Stimulated activated CD4-positive, alpha-beta T cell treated with anti-CD3 and anti-CD28 coated beads, Interleukin-12 subunit alpha, Interleukin-12 subunit beta, amount 100 ng/mL, for 4 hours (primary cell): ENCODE results near the gene OGT.
"Not testable (repeated sequence)": the region's sequence is repeated elsewhere in the genome, so short reads cannot be mapped to it uniquely, and the experiment has no call there.

ENCODE experiments used
- DNase-seq: peaks from one replicate; pipeline ENCODE4 v3.0.0-alpha.2; 2020

Gene OGT

DNA sequence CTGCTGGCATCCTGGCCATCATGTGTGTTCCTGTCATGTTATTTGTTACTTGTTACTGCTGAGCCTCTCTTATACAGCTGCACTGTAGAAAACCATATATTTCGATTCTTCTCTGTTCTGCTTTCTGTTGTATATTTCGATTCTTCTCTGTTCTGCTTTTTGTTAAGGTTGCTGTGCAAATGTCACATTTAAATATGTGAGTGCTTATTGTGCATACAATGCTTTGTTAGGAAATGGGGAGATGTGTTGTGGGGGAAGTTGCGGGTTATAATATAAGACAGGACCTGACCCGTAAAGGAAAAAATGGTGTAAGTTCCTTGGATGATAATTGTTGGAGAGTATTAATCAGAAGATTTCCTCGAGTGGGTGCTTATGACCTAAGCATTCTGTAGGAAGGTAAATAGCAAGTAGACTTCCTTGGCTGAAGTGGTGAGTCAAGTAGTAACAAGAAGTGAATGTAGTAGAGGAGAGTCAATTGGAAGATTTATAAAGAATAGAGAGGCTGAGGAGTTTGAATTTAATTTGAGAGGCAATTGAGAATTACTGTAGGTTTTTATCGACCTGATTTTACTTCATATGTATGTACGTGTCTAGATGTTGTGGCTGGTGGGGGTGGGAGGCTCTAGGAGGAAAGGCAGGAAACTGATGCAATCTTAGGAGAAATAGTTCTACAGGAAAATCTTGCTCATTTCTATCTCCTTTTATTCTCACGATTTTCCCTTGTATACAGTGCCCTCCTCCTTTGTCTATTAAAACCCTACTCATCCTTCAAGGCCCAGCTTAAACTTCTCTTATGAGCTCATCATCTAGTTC is 8.5 kb downstream of the OGT start:
- no peak for DNase-seq

DNA sequence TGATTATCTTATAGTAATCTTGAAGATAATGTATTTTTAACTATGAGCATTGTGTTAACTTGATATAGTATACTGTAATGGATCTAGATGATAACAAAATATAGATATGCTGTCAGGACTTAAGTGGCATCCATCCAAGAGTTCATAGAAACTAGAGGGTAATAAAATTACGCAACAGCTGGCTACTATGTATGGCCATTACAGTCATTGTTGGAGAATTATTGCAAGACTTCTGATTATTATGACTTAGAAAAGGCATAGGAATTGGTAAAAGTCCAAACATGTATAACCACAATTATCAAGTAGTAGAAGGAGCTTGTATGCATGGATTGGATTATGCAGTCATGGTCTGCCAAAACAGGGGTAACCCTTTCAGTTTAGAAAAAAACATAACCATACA is 9.5 kb downstream of the OGT start:
- DNase-seq = no peak

DNA sequence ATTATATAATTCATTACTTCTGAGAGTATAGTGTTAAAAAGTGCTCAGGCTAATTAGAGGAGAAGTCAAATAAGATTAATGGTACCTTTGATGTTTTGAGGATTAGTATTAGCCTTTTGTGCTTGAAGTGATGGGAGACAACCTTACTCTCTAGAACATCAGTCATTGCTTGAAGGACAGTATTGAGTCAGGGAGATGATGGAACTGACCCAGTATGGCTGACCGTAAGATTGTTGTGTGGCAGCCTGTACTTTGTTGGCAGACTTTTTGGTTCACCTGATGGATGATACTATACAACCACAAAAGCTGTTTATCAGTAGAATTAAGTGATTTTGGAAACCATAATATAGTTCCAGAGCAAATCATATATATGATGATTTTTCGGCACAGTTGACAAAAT is 9.9 kb downstream of the OGT start:
- DNase-seq = no peak

GRCh38 chrX:71543316-71543715 is 10.4 kb downstream of the OGT start:
- DNase-seq = no peak

- no peak for DNase-seq
These were observed 12.5 kb downstream of the OGT start for GRCh38 chrX:71545364-71545763.

DNA sequence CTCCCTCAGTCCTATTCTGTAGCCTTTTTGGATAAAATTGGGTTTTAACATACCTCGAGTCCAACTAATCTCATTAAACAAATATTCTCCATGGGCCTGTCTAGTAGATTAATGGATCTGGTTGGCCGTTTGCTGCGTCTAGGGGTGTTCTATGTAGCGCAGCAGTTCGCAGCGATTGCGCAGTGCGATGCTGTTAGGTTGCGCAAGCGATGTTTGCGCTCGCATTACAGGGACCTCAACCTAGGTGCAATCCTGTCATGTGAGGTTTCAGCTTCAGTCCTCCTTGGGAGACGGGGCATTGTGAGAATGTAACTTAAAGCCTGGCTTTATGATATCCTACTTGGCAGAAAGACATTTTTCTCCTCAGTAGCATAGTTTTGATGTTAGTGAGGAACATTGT is 14.0 kb downstream of the OGT start:
- DNase-seq = no peak

DNA sequence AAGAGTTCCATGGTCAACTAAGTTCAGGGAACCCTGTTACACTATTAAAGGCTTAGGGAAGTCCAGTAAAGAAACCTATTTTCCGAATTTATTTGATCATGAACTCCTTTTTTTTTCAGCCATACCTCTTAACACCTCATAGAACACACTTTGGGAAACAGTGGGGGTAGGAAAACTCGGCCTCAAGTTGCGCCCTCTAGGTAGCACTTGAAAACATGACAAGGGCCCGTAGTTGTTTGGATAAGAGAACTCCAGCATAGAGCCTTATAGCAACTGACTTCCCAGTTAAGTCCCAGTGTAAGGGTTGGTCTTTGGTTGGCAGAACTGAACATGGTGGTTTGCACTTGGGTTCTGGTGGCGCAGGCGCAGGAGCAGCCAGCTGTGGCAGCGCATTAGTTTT is 14.4 kb downstream of the OGT start:
- no peak for DNase-seq

- no peak for DNase-seq
These were observed 17.1 kb downstream of the OGT start for GRCh38 chrX:71549986-71550385.

- DNase-seq = no peak
These were observed 17.7 kb downstream of the OGT start for GRCh38 chrX:71550578-71550977.

DNA sequence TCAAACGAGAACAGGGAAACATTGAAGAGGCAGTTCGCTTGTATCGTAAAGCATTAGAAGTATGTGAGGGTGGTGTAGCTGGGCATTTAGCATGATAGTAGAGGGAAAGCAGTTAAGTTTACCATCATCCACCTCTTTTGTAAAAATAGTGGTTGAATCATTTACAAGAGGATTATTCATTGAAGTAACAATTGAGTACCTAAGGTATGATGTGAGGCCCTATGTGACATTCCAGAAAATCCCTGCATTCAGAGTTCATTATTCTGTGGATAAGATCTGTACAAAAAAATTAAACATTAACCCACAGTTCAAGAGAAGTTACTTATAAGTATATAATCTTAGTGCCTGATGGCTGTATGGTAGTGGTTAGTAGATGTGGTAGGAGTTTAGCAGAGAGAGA is 23.1 kb downstream of the OGT start:
- no peak for DNase-seq

- no peak for DNase-seq
These were observed 26.0 kb downstream of the OGT start for GRCh38 chrX:71558920-71559319.

- not testable (repeated sequence) for DNase-seq
These were observed 26.9 kb downstream of the OGT start for GRCh38 chrX:71559773-71560172.

- DNase-seq = no peak
These were observed 31.0 kb downstream of the OGT start for GRCh38 chrX:71563921-71564320.

DNA sequence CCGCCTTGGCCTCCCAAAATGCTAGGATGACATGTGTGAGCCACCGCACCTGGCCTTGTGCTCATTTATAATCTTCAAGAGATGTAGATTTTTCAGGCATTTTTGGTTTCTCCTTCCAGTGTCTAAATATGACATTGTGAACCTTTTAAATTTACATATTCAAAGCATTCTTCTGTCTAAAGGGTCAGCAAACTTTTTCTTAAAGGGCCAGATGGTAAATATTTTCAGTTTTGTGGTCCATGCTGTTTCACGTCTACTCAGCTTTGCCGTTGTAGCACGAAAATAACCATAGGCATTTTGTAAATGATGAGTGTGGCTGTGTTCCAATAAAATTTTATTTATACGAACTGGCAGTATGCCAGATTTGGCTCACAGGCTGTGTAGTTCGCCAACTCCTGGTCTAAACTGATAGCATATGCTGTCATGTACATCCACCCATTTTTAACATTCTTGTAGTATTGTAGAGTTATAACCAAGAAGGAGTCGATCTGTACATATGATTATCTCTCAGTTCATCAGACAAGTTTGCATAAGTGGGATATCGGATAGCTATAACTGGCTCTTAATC is 32.7 kb downstream of the OGT start:
- no peak for DNase-seq

DNA sequence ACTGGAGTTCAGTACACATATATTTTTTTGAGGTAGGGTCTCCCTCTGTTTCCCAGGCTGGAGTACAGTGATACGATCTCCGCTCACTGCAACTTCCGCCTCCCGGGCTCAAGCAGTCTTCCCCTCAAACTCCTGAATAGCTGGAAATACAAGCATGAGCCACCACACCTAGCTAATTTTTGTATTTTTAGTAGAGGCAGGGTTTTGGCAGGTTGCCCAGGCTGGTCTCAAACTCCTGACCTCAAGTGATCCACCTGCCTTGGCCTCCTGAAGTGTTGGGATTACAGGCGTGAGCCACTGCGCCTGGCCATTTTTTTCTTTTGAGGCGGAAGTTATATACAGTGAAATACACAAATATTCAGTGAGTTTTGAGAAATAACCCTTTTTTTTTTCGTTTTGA is 38.5 kb downstream of the OGT start:
- DNase-seq = not testable (repeated sequence)

GRCh38 chrX:71573590-71573989 is 40.7 kb downstream of the OGT start:
- no peak for DNase-seq

GRCh38 chrX:71577682-71578081 is 44.8 kb downstream of the OGT start:
- no peak for DNase-seq

- DNase-seq = no peak
These were observed 45.6 kb downstream of the OGT start, which contains the start of gene GCNA for GRCh38 chrX:71578253-71579135. GCNA (plus strand) TSS chrX:71578437; CDS start chrX:71580822, 2,385 bp downstream.

DNA sequence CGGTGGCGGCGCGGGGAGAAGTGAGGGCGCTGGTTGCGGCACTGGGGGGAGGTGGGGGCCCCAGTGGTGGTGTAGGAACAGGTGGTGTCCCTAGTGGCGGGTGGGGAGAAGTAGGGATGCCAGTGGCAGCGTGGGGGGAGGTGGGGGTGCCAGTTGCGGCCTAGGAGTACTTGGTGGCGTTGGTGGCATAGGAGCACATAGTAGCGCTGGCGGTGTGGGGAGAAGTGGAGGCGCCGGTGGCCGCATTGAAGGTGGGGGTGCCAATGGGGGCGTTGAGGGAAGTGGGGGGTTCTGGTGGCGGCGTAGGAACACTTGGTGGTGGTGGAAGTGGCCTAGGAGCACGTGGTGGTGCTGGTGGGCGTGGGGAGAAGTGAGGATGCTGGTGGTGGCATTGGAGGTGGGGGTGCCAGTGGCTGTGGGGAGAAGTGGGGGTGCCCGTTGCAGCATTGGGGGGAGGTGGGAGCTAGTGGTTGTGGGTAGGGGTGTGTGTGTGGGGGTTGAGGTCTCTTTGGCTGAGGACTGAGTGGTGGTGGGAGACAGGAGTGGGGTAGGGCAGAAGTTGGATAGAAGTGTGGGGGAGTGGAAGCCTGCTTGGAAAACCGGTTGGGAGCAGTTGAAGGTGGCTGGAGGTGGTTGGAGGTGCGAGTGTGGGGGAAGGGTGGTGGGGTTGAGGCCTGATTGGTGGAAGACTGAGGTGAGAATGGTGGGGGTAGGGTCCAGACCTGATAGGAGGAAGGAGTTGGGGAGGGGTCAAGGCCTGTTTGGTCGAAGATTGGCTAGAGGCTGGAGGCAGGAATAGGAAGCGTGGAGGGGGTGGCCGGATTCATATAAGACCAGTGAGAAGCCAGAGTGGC is 46.5 kb downstream of the OGT start:
- no peak for DNase-seq

- no peak for DNase-seq
These were observed 47.1 kb downstream of the OGT start for GRCh38 chrX:71579990-71580380.

DNA sequence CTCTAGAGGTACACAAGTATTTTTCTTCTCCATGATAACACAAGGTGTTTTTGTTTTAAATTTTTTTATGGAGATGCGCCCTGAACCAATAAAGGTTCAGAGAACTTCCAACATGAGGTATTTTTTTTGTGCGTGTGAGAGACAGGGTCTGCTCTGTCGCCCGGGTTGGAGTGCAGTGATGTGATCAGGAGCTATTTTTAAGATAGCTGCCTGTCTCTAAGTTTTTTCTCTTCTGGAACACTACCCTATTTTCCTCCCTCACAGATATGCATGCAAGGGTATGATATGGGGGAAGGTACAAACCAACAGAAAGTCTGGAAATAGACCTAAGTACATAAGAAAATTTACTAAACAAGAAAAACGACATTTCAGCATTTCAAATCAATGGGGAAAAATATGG is 48.3 kb downstream of the OGT start:
- no peak for DNase-seq

DNA sequence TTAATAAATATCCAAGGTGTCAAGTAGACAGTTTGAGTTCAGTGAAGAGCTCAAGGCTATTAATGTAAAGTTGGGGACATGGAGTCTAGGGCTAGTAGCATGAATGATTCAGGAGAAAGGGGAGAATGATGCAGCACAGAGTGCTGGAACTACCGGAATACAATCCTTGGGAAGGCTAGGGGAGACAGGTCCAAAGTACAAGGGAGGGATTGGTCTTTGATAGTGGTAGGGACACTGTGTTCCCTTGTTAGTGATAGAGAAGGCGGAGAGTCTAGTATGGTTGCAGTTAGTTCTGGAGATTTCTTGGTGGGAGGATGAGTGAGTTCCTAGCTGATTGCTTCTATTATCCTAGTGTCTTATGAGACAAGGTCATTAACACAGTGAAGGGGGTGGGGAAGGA is 54.0 kb downstream of the OGT start:
- DNase-seq = no peak

GRCh38 chrX:71593210-71593609 is 60.3 kb downstream of the OGT start:
- DNase-seq = not testable (repeated sequence)
